ENCODE results near the gene POU2AF3. TPM values are rescaled to one million over a fixed set of nuclear protein-coding genes. Genes with fewer than 3 reads are reported as not detected.
"Not testable (repeated sequence)": the region's sequence is repeated elsewhere in the genome, so short reads cannot be mapped to it uniquely, and the experiment has no call there.

Gene POU2AF3
- total RNA-seq, 6 experiments from 2014 or later = not detected

- H3K36me3 Mint-ChIP-seq (ENCODE audit: low read depth) = no peaks in the 10 kb centered on the region
- H3K4me1 Mint-ChIP-seq (ENCODE audit: low read depth) = no peaks in the 10 kb centered on the region
- no peak overlapping the region for H3K4me3 Mint-ChIP-seq
- no peak for TF ChIP-seq CTCF (IDR thresholded peaks at IDR 0.05)
- no peaks in the 10 kb centered on the region for H3K9me3 Mint-ChIP-seq
- H3K27ac Mint-ChIP-seq = no peak overlapping the region
- H3K27me3 Mint-ChIP-seq (ENCODE audit: insufficient read depth) = peaks cover 13% of the 10 kb centered on the region
- no peak for DNase-seq
Observed at GRCh38 chr11:111272420-111272819, 25.9 kb upstream of the POU2AF3 start.

- no peaks in the 10 kb centered on the region for H3K36me3 Mint-ChIP-seq (ENCODE audit: low read depth)
- H3K27ac Mint-ChIP-seq = no peak overlapping the region
- no peak for TF ChIP-seq CTCF (IDR thresholded peaks at IDR 0.05)
- H3K9me3 Mint-ChIP-seq = no peaks in the 10 kb centered on the region
- H3K4me1 Mint-ChIP-seq (ENCODE audit: low read depth) = peaks cover 5% of the 10 kb centered on the region; the same call in 1 of the 2 replicates
- no peak for DNase-seq
- H3K4me3 Mint-ChIP-seq = no peak overlapping the region
- peaks cover 15% of the 10 kb centered on the region for H3K27me3 Mint-ChIP-seq (ENCODE audit: insufficient read depth)
Observed at GRCh38 chr11:111282562-111283075, 15.7 kb upstream of the POU2AF3 start.

GRCh38 chr11:111283945-111284481 is 14.3 kb upstream of the POU2AF3 start:
- DNase-seq = peak; percentile 75
- H3K9me3 Mint-ChIP-seq = no peaks in the 10 kb centered on the region
- no peak for TF ChIP-seq CTCF (IDR thresholded peaks at IDR 0.05)
- H3K27me3 Mint-ChIP-seq (ENCODE audit: insufficient read depth) = peaks cover 9% of the 10 kb centered on the region
- peaks cover 5% of the 10 kb centered on the region; the same call in 1 of the 2 replicates for H3K4me1 Mint-ChIP-seq (ENCODE audit: low read depth)
- H3K36me3 Mint-ChIP-seq (ENCODE audit: low read depth) = no peaks in the 10 kb centered on the region
- peak overlapping the region; percentile 16; the same call in 1 of the 2 replicates for H3K27ac Mint-ChIP-seq
- H3K4me3 Mint-ChIP-seq = no peak overlapping the region; the same call in 1 of the 2 replicates

- H3K4me1 Mint-ChIP-seq (ENCODE audit: low read depth) = peaks cover 5% of the 10 kb centered on the region; the same call in 1 of the 2 replicates
- H3K27me3 Mint-ChIP-seq (ENCODE audit: insufficient read depth) = peaks cover 11% of the 10 kb centered on the region
- DNase-seq = no peak
- no peak for TF ChIP-seq CTCF (IDR thresholded peaks at IDR 0.05)
- no peak overlapping the region for H3K4me3 Mint-ChIP-seq
- H3K27ac Mint-ChIP-seq = no peak overlapping the region
- no peaks in the 10 kb centered on the region for H3K9me3 Mint-ChIP-seq
- no peaks in the 10 kb centered on the region for H3K36me3 Mint-ChIP-seq (ENCODE audit: low read depth)
Observed at GRCh38 chr11:111285189-111286091, 12.9 kb upstream of the POU2AF3 start.

GRCh38 chr11:111291764-111292163 is 6.6 kb upstream of the POU2AF3 start:
- Mint-ChIP-seq H3K9me3 (no peaks in the 10 kb centered on the region), H3K36me3 (ENCODE audit: low read depth) (no peaks in the 10 kb centered on the region), H3K27ac (no peak overlapping the region), H3K4me3 (no peak overlapping the region), H3K4me1 (ENCODE audit: low read depth) (no peaks in the 10 kb centered on the region), H3K27me3 (ENCODE audit: insufficient read depth) (peaks cover 3% of the 10 kb centered on the region)
- TF ChIP-seq CTCF (IDR thresholded peaks at IDR 0.05) = no peak
- no peak for DNase-seq

- not testable (repeated sequence) for H3K36me3 Mint-ChIP-seq (ENCODE audit: low read depth); H3K4me3 Mint-ChIP-seq; H3K27ac Mint-ChIP-seq; H3K4me1 Mint-ChIP-seq (ENCODE audit: low read depth); H3K9me3 Mint-ChIP-seq; H3K27me3 Mint-ChIP-seq (ENCODE audit: insufficient read depth); DNase-seq
Observed at GRCh38 chr11:111292408-111292807, 5.9 kb upstream of the POU2AF3 start.

All from HFFc6 (cell line).